Measurements from ENCODE around the gene SLFN5.

SLFN5 gene

GRCh38 chr17:35287286-35287811 lies 44.5 kb downstream of the SLFN5 start:
- POLR2A ChIA-PET, result no interaction called here
- TF ChIP-seq CTCF (IDR thresholded peaks at IDR 0.05; ENCODE audit: control extremely low read depth, extremely low read depth, low read depth, missing control alignments), result no peak
- no peak for DNase-seq (ENCODE audit: extremely low spot score)
- CTCF ChIA-PET, result interaction anchor here (0.6 kb wide), 1 partner anchor 15 kb away, joined by 3 read pairs; no protein-coding TSS in a partner anchor

GRCh38 chr17:35289222-35289621 lies 46.4 kb downstream of the SLFN5 start:
- CTCF ChIA-PET, result no interaction called here
- no peak for DNase-seq (ENCODE audit: extremely low spot score)
- TF ChIP-seq CTCF (IDR thresholded peaks at IDR 0.05; ENCODE audit: control extremely low read depth, extremely low read depth, low read depth, missing control alignments), result no peak
- POLR2A ChIA-PET, result no interaction called here

DNA sequence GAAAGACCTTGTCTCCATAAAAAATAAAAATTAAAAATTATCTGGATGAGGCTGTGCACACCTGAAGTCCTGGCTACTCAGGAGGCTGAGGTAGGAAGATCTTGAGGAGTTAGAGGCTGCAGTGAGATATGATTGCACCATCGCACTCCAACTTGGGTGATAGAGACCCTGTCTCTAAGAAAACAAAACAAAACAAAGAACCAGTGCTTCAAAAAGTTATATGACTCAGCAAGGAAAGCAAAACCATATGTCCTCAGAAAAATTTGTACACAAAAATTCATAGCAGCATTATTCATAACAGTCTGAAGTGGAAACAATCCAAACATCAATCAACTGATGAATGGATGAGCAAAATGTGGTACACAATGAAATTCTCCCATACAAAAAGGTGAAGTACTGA lies 48.9 kb downstream of the SLFN5 start:
- ChIA-PET POLR2A (no interaction called here), CTCF (no interaction called here)
- TF ChIP-seq CTCF (IDR thresholded peaks at IDR 0.05; ENCODE audit: control extremely low read depth, extremely low read depth, low read depth, missing control alignments), result no peak
- DNase-seq (ENCODE audit: extremely low spot score), result no peak

- TF ChIP-seq CTCF (IDR thresholded peaks at IDR 0.05; ENCODE audit: control extremely low read depth, extremely low read depth, low read depth, missing control alignments), result no peak
- CTCF ChIA-PET, result interaction anchor here (0.6 to 1.3 kb wide), 3 partner anchors 20 to 41 kb away, joined by 3 to 5 read pairs (median 3); no protein-coding TSS in a partner anchor
Measured at GRCh38 chr17:35293151-35293847, 50.4 kb downstream of the SLFN5 start.

GRCh38 chr17:35294756-35295155 lies 51.9 kb downstream of the SLFN5 start:
- CTCF ChIA-PET, result interaction anchor here (1.3 kb wide), 1 partner anchor 19 kb away, joined by 5 read pairs; no protein-coding TSS in a partner anchor
- POLR2A ChIA-PET, result no interaction called here
- TF ChIP-seq CTCF (IDR thresholded peaks at IDR 0.05; ENCODE audit: control extremely low read depth, extremely low read depth, low read depth, missing control alignments), result no peak
- DNase-seq (ENCODE audit: extremely low spot score), result no peak

More at GRCh38 chr17:35293151-35293847, 50.4 kb downstream of the SLFN5 start:
- no peak for DNase-seq (ENCODE audit: extremely low spot score)
- POLR2A ChIA-PET, result no interaction called here

DNA sequence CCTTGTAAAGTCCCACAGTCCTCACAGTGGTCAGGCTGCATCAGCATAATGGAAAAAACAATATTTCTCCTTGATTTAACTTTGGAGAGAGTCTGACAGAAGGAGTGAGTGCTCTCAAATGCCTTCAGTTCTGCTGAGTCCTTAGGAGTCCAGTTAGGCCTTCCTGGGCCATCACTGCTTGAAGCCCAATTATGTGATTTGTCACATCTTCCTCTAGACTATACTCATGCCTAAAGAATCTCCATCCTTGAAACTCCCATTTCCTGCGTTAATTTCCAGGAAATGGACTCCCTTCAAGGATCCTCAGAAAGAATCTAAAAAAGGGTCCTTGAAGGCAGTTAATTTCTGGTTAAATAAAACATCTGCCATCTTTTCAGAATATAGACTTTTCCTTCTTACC lies 52.8 kb downstream of the SLFN5 start:
- POLR2A ChIA-PET, result no interaction called here
- TF ChIP-seq CTCF (IDR thresholded peaks at IDR 0.05; ENCODE audit: control extremely low read depth, extremely low read depth, low read depth, missing control alignments), result no peak
- no peak for DNase-seq (ENCODE audit: extremely low spot score)
- CTCF ChIA-PET, result no interaction called here

Measured in GM10248 (cell line).